Measurements from ENCODE around the gene PRR7.
A peak's percentile ranks its signal among the peaks of the same experiment; 100 is the strongest.

DNA sequence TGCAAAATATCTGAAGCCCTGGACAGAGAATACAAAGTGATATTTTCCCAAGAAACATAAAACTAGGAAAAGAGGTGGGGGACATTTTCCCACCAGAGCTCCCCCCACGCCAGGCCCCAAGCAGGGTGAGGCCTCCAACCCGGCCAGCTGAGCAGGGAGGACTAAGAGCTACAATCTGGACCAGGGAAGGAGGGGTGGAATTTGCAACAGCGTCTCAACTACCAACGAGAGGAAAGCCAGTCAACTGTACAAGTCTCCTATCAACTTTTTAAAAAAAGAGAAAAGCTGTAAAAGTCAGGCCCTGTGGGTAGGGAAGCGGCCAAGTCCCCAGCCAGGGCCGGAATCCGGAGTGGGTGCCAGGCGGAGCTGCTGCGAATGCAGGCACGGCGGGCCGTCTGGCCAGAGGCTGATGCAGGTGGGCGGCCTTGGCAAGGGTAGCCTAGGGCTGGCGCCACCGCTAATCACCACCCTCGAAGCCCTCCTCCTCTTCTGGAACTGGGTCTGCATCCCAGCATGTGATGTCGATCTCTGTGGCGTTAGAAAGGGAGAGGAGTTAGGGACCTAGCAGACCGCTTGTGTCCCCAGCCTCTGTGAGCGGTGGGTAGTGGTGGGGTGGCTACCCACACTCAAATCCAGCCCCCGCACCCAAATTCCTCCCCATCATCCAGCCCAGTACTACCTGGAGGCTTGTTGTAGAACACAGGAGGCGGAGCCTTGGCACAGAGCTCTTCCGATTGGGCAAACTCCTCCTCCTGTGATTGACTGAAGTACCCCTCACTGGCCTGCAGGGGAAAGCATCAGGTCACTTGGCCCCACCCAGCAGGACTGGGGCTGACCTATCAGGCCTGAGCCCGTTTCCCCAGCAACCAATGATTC lies 10.6 kb downstream of the PRR7 start:
- TF ChIP-seq, protein P1, sequence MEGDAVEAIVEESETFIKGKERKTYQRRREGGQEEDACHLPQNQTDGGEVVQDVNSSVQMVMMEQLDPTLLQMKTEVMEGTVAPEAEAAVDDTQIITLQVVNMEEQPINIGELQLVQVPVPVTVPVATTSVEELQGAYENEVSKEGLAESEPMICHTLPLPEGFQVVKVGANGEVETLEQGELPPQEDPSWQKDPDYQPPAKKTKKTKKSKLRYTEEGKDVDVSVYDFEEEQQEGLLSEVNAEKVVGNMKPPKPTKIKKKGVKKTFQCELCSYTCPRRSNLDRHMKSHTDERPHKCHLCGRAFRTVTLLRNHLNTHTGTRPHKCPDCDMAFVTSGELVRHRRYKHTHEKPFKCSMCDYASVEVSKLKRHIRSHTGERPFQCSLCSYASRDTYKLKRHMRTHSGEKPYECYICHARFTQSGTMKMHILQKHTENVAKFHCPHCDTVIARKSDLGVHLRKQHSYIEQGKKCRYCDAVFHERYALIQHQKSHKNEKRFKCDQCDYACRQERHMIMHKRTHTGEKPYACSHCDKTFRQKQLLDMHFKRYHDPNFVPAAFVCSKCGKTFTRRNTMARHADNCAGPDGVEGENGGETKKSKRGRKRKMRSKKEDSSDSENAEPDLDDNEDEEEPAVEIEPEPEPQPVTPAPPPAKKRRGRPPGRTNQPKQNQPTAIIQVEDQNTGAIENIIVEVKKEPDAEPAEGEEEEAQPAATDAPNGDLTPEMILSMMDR (IDR thresholded peaks at IDR 0.05) = no peak
- TF ChIP-seq SIN3A (IDR thresholded peaks at IDR 0.05; ENCODE audit: borderline replicate concordance, insufficient read depth, low read depth, low read length) (no peak), POLR2AphosphoS5 (IDR thresholded peaks at IDR 0.05; ENCODE audit: low read depth, low read length) (peak; percentile 40; the same call in 1 of the 2 replicates)
- TF ChIP-seq, protein P2, sequence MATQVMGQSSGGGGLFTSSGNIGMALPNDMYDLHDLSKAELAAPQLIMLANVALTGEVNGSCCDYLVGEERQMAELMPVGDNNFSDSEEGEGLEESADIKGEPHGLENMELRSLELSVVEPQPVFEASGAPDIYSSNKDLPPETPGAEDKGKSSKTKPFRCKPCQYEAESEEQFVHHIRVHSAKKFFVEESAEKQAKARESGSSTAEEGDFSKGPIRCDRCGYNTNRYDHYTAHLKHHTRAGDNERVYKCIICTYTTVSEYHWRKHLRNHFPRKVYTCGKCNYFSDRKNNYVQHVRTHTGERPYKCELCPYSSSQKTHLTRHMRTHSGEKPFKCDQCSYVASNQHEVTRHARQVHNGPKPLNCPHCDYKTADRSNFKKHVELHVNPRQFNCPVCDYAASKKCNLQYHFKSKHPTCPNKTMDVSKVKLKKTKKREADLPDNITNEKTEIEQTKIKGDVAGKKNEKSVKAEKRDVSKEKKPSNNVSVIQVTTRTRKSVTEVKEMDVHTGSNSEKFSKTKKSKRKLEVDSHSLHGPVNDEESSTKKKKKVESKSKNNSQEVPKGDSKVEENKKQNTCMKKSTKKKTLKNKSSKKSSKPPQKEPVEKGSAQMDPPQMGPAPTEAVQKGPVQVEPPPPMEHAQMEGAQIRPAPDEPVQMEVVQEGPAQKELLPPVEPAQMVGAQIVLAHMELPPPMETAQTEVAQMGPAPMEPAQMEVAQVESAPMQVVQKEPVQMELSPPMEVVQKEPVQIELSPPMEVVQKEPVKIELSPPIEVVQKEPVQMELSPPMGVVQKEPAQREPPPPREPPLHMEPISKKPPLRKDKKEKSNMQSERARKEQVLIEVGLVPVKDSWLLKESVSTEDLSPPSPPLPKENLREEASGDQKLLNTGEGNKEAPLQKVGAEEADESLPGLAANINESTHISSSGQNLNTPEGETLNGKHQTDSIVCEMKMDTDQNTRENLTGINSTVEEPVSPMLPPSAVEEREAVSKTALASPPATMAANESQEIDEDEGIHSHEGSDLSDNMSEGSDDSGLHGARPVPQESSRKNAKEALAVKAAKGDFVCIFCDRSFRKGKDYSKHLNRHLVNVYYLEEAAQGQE (IDR thresholded peaks at IDR 0.05; ENCODE audit: insufficient read depth in 1 of 2, low read depth in 2 of 2, low read length in 1 of 2) = no peak

Measured in Panc1 (cell line).